Measurements from ENCODE around the gene RGPD8.
"Not testable (repeated sequence)": the region's sequence is repeated elsewhere in the genome, so short reads cannot be mapped to it uniquely, and the experiment has no call there.

The RGPD8 gene

GRCh38 chr2:112433480-112433879, at the start of gene RGPD8:
Gene RGPD8 (minus strand): TSS chr2:112433645. CDS start chr2:112433453, 192 bp downstream.
- in situ Hi-C loops (cut with MboI; ENCODE audit: low sequenced_read_pairs): not testable (repeated sequence)

GRCh38 chr2:112483042-112483473, 49.6 kb upstream of the RGPD8 start:
- in situ Hi-C loops (cut with MboI; ENCODE audit: low sequenced_read_pairs): no loop called here

- in situ Hi-C loops (cut with MboI; ENCODE audit: low sequenced_read_pairs): no loop called here
Measured at GRCh38 chr2:112482309-112483041, 49.0 kb upstream of the RGPD8 start.

GRCh38 chr2:112481528-112482233, 48.2 kb upstream of the RGPD8 start, which contains the start of gene TTL:
Gene TTL (plus strand): TSS chr2:112482156. CDS start chr2:112482345, 189 bp downstream.
- in situ Hi-C loops (cut with MboI; ENCODE audit: low sequenced_read_pairs): no loop called here

GRCh38 chr2:112481050-112481527, 47.6 kb upstream of the RGPD8 start:
- in situ Hi-C loops (cut with MboI; ENCODE audit: low sequenced_read_pairs): no loop called here

- in situ Hi-C loops (cut with MboI; ENCODE audit: low sequenced_read_pairs): no loop called here
Measured at GRCh38 chr2:112480530-112481049, 47.1 kb upstream of the RGPD8 start.

GRCh38 chr2:112476434-112476833, 43.0 kb upstream of the RGPD8 start:
- in situ Hi-C loops (cut with MboI; ENCODE audit: low sequenced_read_pairs): no loop called here

GRCh38 chr2:112474844-112475486, 41.5 kb upstream of the RGPD8 start:
- in situ Hi-C loops (cut with MboI; ENCODE audit: low sequenced_read_pairs): no loop called here

- in situ Hi-C loops (cut with MboI; ENCODE audit: low sequenced_read_pairs): no loop called here
Measured at GRCh38 chr2:112472547-112473263, 39.3 kb upstream of the RGPD8 start.

- in situ Hi-C loops (cut with MboI; ENCODE audit: low sequenced_read_pairs): no loop called here
Measured at GRCh38 chr2:112465382-112465781, 31.9 kb upstream of the RGPD8 start.

GRCh38 chr2:112463256-112463655, 29.8 kb upstream of the RGPD8 start:
- in situ Hi-C loops (cut with MboI; ENCODE audit: low sequenced_read_pairs): no loop called here

GRCh38 chr2:112462178-112462577, 28.7 kb upstream of the RGPD8 start:
- in situ Hi-C loops (cut with MboI; ENCODE audit: low sequenced_read_pairs): no loop called here

GRCh38 chr2:112459372-112459771, 25.9 kb upstream of the RGPD8 start:
- in situ Hi-C loops (cut with MboI; ENCODE audit: low sequenced_read_pairs): no loop called here

- in situ Hi-C loops (cut with MboI; ENCODE audit: low sequenced_read_pairs): no loop called here
Measured at GRCh38 chr2:112454586-112454985, 21.1 kb upstream of the RGPD8 start.

- in situ Hi-C loops (cut with MboI; ENCODE audit: low sequenced_read_pairs): no loop called here
Measured at GRCh38 chr2:112451317-112451716, 17.9 kb upstream of the RGPD8 start.

- in situ Hi-C loops (cut with MboI; ENCODE audit: low sequenced_read_pairs): no loop called here
Measured at GRCh38 chr2:112449854-112450253, 16.4 kb upstream of the RGPD8 start.

GRCh38 chr2:112444256-112444655, 10.8 kb upstream of the RGPD8 start:
- in situ Hi-C loops (cut with MboI; ENCODE audit: low sequenced_read_pairs): not testable (repeated sequence)

GRCh38 chr2:112438603-112439261, 5.3 kb upstream of the RGPD8 start:
- in situ Hi-C loops (cut with MboI; ENCODE audit: low sequenced_read_pairs): not testable (repeated sequence)

GRCh38 chr2:112437405-112437831, 4.0 kb upstream of the RGPD8 start:
- in situ Hi-C loops (cut with MboI; ENCODE audit: low sequenced_read_pairs): not testable (repeated sequence)

- in situ Hi-C loops (cut with MboI; ENCODE audit: low sequenced_read_pairs): not testable (repeated sequence)
Measured at GRCh38 chr2:112436993-112437392, 3.5 kb upstream of the RGPD8 start.
